Activated T-helper 1 cell treated with anti-CD3 and anti-CD28 coated beads, Interleukin-12 subunit alpha, Interleukin-12 subunit beta, Interleukin-2, Interleukin-4 antibody, amounts not matched to agents 30 ng/mL and 10 ng/mL and 1 ng/mL, durations not matched to agents 14 hours and 24 hours and 36 hours (primary cell): Measurements from ENCODE around the gene RPF1. TPM values are rescaled to one million over a fixed set of nuclear protein-coding genes. Genes with fewer than 3 reads are reported as not detected.

Experiments used
- DNase-seq: peaks from one replicate; pipeline ENCODE4 v3.0.0; 2021; ENCODE audit warnings: low spot score
- H3K27ac Mint-ChIP-seq: one replicate; pipeline ENCODE4 v1.8.0; 2021; ENCODE audit warnings: mild to moderate bottlenecking, mixed read lengths
- H3K27me3 Mint-ChIP-seq: one replicate; pipeline ENCODE4 v1.8.0; 2022; ENCODE audit warnings: mild to moderate bottlenecking, moderate library complexity, mixed read lengths; ENCODE audit not compliant: insufficient read depth
- H3K36me3 Mint-ChIP-seq: one replicate; pipeline ENCODE4 v1.8.0; 2021; ENCODE audit warnings: low read depth, mixed read lengths
- H3K4me1 Mint-ChIP-seq: one replicate; pipeline ENCODE4 v1.8.0; 2021; ENCODE audit warnings: low read depth, mixed read lengths
- H3K4me3 Mint-ChIP-seq: one replicate; pipeline ENCODE4 v1.8.0; 2021; ENCODE audit warnings: mild to moderate bottlenecking, moderate library complexity, mixed read lengths
- H3K9me3 Mint-ChIP-seq: one replicate; pipeline ENCODE4 v1.8.0; 2021; ENCODE audit warnings: mixed read lengths
- intact Hi-C: fragments of 100-400 bp; cut with micrococcal nuclease; formaldehyde crosslinking; loops from one replicate; pipeline ENCODE4 v1.15.1; 2024
- total RNA-seq: library from RNA; stranded (reverse); gene quantifications from 2 replicates; pipeline ENCODE4 v1.2.3, GENCODE V29; 2022

RPF1 gene
- total RNA-seq, 1 donor from 2014 or later, result 65.2 TPM

GRCh38 chr1:84452436-84452835 lies 26.6 kb upstream of the RPF1 start:
- intact Hi-C loops, result no loop called here
- DNase-seq, result no peak
- Mint-ChIP-seq H3K9me3 (peaks cover 3% of the 10 kb centered on the region), H3K4me3 (no peak overlapping the region), H3K4me1 (no peaks in the 10 kb centered on the region), H3K27ac (no peak overlapping the region), H3K36me3 (no peaks in the 10 kb centered on the region), H3K27me3 (peaks cover 22% of the 10 kb centered on the region)

- no peak for DNase-seq
- H3K27me3 Mint-ChIP-seq, result peaks cover 25% of the 10 kb centered on the region
- no peaks in the 10 kb centered on the region for H3K4me1 Mint-ChIP-seq
- no peak overlapping the region for H3K4me3 Mint-ChIP-seq
- H3K27ac Mint-ChIP-seq, result no peak overlapping the region
- H3K36me3 Mint-ChIP-seq, result no peaks in the 10 kb centered on the region
- intact Hi-C loops, result no loop called here
- H3K9me3 Mint-ChIP-seq, result no peaks in the 10 kb centered on the region
Measured at GRCh38 chr1:84462118-84462517, 16.9 kb upstream of the RPF1 start.

- Mint-ChIP-seq H3K4me1 (no peaks in the 10 kb centered on the region), H3K27me3 (peaks cover 54% of the 10 kb centered on the region), H3K9me3 (no peaks in the 10 kb centered on the region), H3K4me3 (no peak overlapping the region), H3K36me3 (no peaks in the 10 kb centered on the region), H3K27ac (no peak overlapping the region)
- intact Hi-C loops, result no loop called here
- DNase-seq, result no peak
Measured at GRCh38 chr1:84467298-84467697, 11.8 kb upstream of the RPF1 start.

- no peak for DNase-seq
- peaks cover 49% of the 10 kb centered on the region for H3K27me3 Mint-ChIP-seq
- H3K4me1 Mint-ChIP-seq, result peaks cover 18% of the 10 kb centered on the region
- H3K9me3 Mint-ChIP-seq, result peaks cover 18% of the 10 kb centered on the region
- H3K27ac Mint-ChIP-seq, result no peak overlapping the region
- intact Hi-C loops, result no loop called here
- H3K36me3 Mint-ChIP-seq, result peaks cover 15% of the 10 kb centered on the region
- no peak overlapping the region for H3K4me3 Mint-ChIP-seq
Measured at GRCh38 chr1:84476225-84476624, 2.8 kb upstream of the RPF1 start.

GRCh38 chr1:84479998-84480397 lies 932 bp downstream of the RPF1 start:
- H3K27me3 Mint-ChIP-seq, result peaks cover 20% of the 10 kb centered on the region
- H3K27ac Mint-ChIP-seq, result peak overlapping the region; percentile 97
- peaks cover 18% of the 10 kb centered on the region for H3K9me3 Mint-ChIP-seq
- no peak for DNase-seq
- intact Hi-C loops, result loop anchor here (1.0 to 2.0 kb wide), 8 partner anchors 26 to 401 kb away; partner anchors contain the start of genes CTBS, GNG5, SPATA1 and SSX2IP
- H3K4me3 Mint-ChIP-seq, result peak overlapping the region; percentile 98
- H3K36me3 Mint-ChIP-seq, result peaks cover 37% of the 10 kb centered on the region
- H3K4me1 Mint-ChIP-seq, result peaks cover 34% of the 10 kb centered on the region

GRCh38 chr1:84480650-84481049 lies 1.6 kb downstream of the RPF1 start:
- H3K27me3 Mint-ChIP-seq, result peaks cover 14% of the 10 kb centered on the region

GRCh38 chr1:84481317-84481716 lies 2.3 kb downstream of the RPF1 start:
- intact Hi-C loops, result no loop called here
- Mint-ChIP-seq H3K36me3 (peaks cover 44% of the 10 kb centered on the region), H3K27me3 (peaks cover 10% of the 10 kb centered on the region), H3K4me1 (peaks cover 40% of the 10 kb centered on the region), H3K9me3 (peaks cover 18% of the 10 kb centered on the region), H3K4me3 (peak overlapping the region; percentile 0), H3K27ac (no peak overlapping the region)
- no peak for DNase-seq

More at GRCh38 chr1:84480650-84481049, 1.6 kb downstream of the RPF1 start:
- no peak for DNase-seq
- intact Hi-C loops, result no loop called here
- Mint-ChIP-seq H3K27ac (no peak overlapping the region), H3K4me3 (peak overlapping the region; percentile 55), H3K9me3 (peaks cover 18% of the 10 kb centered on the region), H3K4me1 (peaks cover 35% of the 10 kb centered on the region), H3K36me3 (peaks cover 38% of the 10 kb centered on the region)

GRCh38 chr1:84488107-84488506 lies 9.0 kb downstream of the RPF1 start:
- intact Hi-C loops, result no loop called here
- peaks cover 29% of the 10 kb centered on the region for H3K4me1 Mint-ChIP-seq
- no peaks in the 10 kb centered on the region for H3K9me3 Mint-ChIP-seq
- H3K27me3 Mint-ChIP-seq, result no peaks in the 10 kb centered on the region
- DNase-seq, result no peak
- no peak overlapping the region for H3K4me3 Mint-ChIP-seq
- H3K27ac Mint-ChIP-seq, result no peak overlapping the region
- peaks cover 51% of the 10 kb centered on the region for H3K36me3 Mint-ChIP-seq

- Mint-ChIP-seq H3K27ac (no peak overlapping the region), H3K9me3 (no peaks in the 10 kb centered on the region), H3K4me1 (peaks cover 38% of the 10 kb centered on the region), H3K36me3 (peaks cover 51% of the 10 kb centered on the region), H3K4me3 (no peak overlapping the region), H3K27me3 (no peaks in the 10 kb centered on the region)
- intact Hi-C loops, result no loop called here
- no peak for DNase-seq
Measured at GRCh38 chr1:84489766-84490165, 10.7 kb downstream of the RPF1 start.

GRCh38 chr1:84492726-84493125 lies 13.7 kb downstream of the RPF1 start:
- peaks cover 26% of the 10 kb centered on the region for H3K4me1 Mint-ChIP-seq
- no peak overlapping the region for H3K4me3 Mint-ChIP-seq
- no peaks in the 10 kb centered on the region for H3K9me3 Mint-ChIP-seq
- H3K27me3 Mint-ChIP-seq, result no peaks in the 10 kb centered on the region
- H3K27ac Mint-ChIP-seq, result no peak overlapping the region
- intact Hi-C loops, result no loop called here
- peaks cover 52% of the 10 kb centered on the region for H3K36me3 Mint-ChIP-seq
- no peak for DNase-seq

- no peak for DNase-seq
- Mint-ChIP-seq H3K4me3 (no peak overlapping the region), H3K36me3 (peaks cover 57% of the 10 kb centered on the region), H3K27me3 (no peaks in the 10 kb centered on the region), H3K9me3 (no peaks in the 10 kb centered on the region), H3K4me1 (peaks cover 25% of the 10 kb centered on the region), H3K27ac (peak overlapping the region; percentile 5)
- intact Hi-C loops, result no loop called here
Measured at GRCh38 chr1:84493747-84494146, 14.7 kb downstream of the RPF1 start.

- no peaks in the 10 kb centered on the region for H3K9me3 Mint-ChIP-seq
- DNase-seq, result no peak
- intact Hi-C loops, result no loop called here
- peaks cover 34% of the 10 kb centered on the region for H3K4me1 Mint-ChIP-seq
- H3K4me3 Mint-ChIP-seq, result no peak overlapping the region
- no peak overlapping the region for H3K27ac Mint-ChIP-seq
- peaks cover 55% of the 10 kb centered on the region for H3K36me3 Mint-ChIP-seq
- H3K27me3 Mint-ChIP-seq, result no peaks in the 10 kb centered on the region
Measured at GRCh38 chr1:84496498-84496897, 17.4 kb downstream of the RPF1 start.

GRCh38 chr1:84497631-84498275 lies 18.7 kb downstream of the RPF1 start:
- no peaks in the 10 kb centered on the region for H3K9me3 Mint-ChIP-seq
- no peak overlapping the region for H3K27ac Mint-ChIP-seq
- H3K4me3 Mint-ChIP-seq, result no peak overlapping the region
- no peaks in the 10 kb centered on the region for H3K27me3 Mint-ChIP-seq
- peaks cover 38% of the 10 kb centered on the region for H3K4me1 Mint-ChIP-seq
- intact Hi-C loops, result loop anchor here (1.0 kb wide), 1 partner anchor 8 kb away; no protein-coding TSS in a partner anchor
- peaks cover 50% of the 10 kb centered on the region for H3K36me3 Mint-ChIP-seq
- DNase-seq, result no peak
